ENCODE results near the gene PITPNM3.

PITPNM3 gene

GRCh38 chr17:6507535-6507934, 48.8 kb downstream of the PITPNM3 start:
- DNase-seq (ENCODE audit: low read depth), result peak; percentile 37
- no peak overlapping the region for H3K4me3 ChIP-seq (ENCODE audit: low read depth, low read length)
- TF ChIP-seq CTCF (IDR thresholded peaks at IDR 0.05; ENCODE audit: low read depth, low read length, missing control alignments), result no peak
- in situ Hi-C loops (cut with HindIII; ENCODE audit: low sequenced_read_pairs), result no loop called here

- TF ChIP-seq CTCF (IDR thresholded peaks at IDR 0.05; ENCODE audit: low read depth, low read length, missing control alignments), result no peak
- DNase-seq (ENCODE audit: low read depth), result no peak
- no peak overlapping the region for H3K4me3 ChIP-seq (ENCODE audit: low read depth, low read length)
- in situ Hi-C loops (cut with HindIII; ENCODE audit: low sequenced_read_pairs), result no loop called here
These were observed 49.6 kb downstream of the PITPNM3 start for GRCh38 chr17:6506679-6507231.

GRCh38 chr17:6505425-6506142, 50.8 kb downstream of the PITPNM3 start:
- no peak for DNase-seq (ENCODE audit: low read depth)
- H3K4me3 ChIP-seq (ENCODE audit: low read depth, low read length), result no peak overlapping the region
- no peak for TF ChIP-seq CTCF (IDR thresholded peaks at IDR 0.05; ENCODE audit: low read depth, low read length, missing control alignments)
- in situ Hi-C loops (cut with HindIII; ENCODE audit: low sequenced_read_pairs), result no loop called here

- TF ChIP-seq CTCF (IDR thresholded peaks at IDR 0.05; ENCODE audit: low read depth, low read length, missing control alignments), result no peak
- no peak for DNase-seq (ENCODE audit: low read depth)
- in situ Hi-C loops (cut with HindIII; ENCODE audit: low sequenced_read_pairs), result no loop called here
- H3K4me3 ChIP-seq (ENCODE audit: low read depth, low read length), result no peak overlapping the region
These were observed 52.6 kb downstream of the PITPNM3 start for GRCh38 chr17:6503641-6504195.

GRCh38 chr17:6502871-6503509, 53.4 kb downstream of the PITPNM3 start:
- no peak overlapping the region for H3K4me3 ChIP-seq (ENCODE audit: low read depth, low read length)
- in situ Hi-C loops (cut with HindIII; ENCODE audit: low sequenced_read_pairs), result no loop called here
- no peak for TF ChIP-seq CTCF (IDR thresholded peaks at IDR 0.05; ENCODE audit: low read depth, low read length, missing control alignments)
- DNase-seq (ENCODE audit: low read depth), result no peak

- TF ChIP-seq CTCF (IDR thresholded peaks at IDR 0.05; ENCODE audit: low read depth, low read length, missing control alignments), result no peak
- in situ Hi-C loops (cut with HindIII; ENCODE audit: low sequenced_read_pairs), result no loop called here
These were observed 54.2 kb downstream of the PITPNM3 start for GRCh38 chr17:6502142-6502541.

More at GRCh38 chr17:6502142-6502541, 54.2 kb downstream of the PITPNM3 start:
- DNase-seq (ENCODE audit: low read depth), result no peak
- H3K4me3 ChIP-seq (ENCODE audit: low read depth, low read length), result no peak overlapping the region
